Thoracic aorta endothelial cell (primary cell): ENCODE results near the gene BCL2L2. TPM values are rescaled to one million over a fixed set of nuclear protein-coding genes. Genes with fewer than 3 reads are reported as not detected.

Experiments used
- small RNA-seq: library from RNA; depleted of rRNA; stranded (forward); fragments of <200 nt; gene quantifications from one replicate; pipeline ENCODE3, GENCODE V24; 2012
- total RNA-seq: library from RNA; depleted of rRNA; stranded (reverse); fragments of >200 nt; gene quantifications from 2 replicates; pipeline ENCODE4 v1.2.3, GENCODE V29; 2012

The BCL2L2 gene
- total RNA-seq, result 18.5 and 22.2 TPM in 2 replicates

GRCh38 chr14:23306412-23307145, at the start of gene BCL2L2:
TSS of gene BCL2L2 (plus strand) at chr14:23306833. CDS start at chr14:23307768, 935 bp downstream.

DNA sequence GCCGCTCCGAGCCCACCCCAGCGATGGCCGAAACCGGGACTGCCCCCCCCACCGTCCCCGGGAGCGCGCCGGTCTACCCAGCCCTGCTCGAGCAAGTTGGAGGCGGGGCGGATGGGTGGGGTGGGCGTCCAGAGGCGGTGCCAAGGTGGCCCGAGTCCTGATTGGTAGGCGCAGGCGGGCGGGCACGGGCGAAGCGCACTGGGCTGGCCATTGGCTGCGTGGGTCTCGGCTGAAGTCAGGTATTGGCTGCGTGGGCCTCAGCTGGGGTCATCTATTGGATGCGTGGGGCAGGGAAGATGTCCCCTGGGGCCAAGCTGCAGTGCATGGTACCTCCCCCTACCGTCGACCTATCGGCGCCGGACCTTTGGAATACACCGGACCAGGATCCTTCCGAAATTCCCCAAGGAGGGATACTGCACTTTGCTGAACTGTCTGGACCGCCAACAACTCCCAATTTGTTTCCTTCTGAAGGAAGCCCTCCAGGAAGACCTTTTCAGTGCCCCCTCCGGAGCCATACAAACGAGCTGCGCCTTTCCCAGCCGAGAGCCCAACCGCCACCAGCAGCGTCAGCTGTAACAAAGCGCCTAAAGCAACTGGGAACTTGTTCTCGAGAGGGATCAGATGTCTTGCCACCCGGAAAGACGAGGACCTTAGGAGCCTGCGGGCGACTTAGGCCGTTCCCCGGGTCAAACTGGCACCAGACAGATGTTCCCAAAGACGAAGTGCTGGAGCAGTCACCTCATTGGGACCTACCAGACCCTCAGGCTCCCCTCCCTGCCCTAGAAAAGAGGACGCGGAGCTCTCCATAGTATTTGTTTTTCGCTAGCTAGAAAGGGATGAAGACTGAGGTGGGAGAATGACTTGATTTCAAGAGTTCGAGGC, 20.4 kb upstream of the BCL2L2 start, which contains the start of gene HOMEZ:
Gene HOMEZ (minus strand): TSS at position 113 of the 882 bp plus-strand sequence. CDS start 180 bp downstream, outside the sequence.

GRCh38 chr14:23302290-23303225, 4.1 kb upstream of the BCL2L2 start, which contains the start of gene PPP1R3E:
TSS of gene PPP1R3E (minus strand) at chr14:23302859. CDS start at chr14:23302576, 283 bp downstream.

DNA sequence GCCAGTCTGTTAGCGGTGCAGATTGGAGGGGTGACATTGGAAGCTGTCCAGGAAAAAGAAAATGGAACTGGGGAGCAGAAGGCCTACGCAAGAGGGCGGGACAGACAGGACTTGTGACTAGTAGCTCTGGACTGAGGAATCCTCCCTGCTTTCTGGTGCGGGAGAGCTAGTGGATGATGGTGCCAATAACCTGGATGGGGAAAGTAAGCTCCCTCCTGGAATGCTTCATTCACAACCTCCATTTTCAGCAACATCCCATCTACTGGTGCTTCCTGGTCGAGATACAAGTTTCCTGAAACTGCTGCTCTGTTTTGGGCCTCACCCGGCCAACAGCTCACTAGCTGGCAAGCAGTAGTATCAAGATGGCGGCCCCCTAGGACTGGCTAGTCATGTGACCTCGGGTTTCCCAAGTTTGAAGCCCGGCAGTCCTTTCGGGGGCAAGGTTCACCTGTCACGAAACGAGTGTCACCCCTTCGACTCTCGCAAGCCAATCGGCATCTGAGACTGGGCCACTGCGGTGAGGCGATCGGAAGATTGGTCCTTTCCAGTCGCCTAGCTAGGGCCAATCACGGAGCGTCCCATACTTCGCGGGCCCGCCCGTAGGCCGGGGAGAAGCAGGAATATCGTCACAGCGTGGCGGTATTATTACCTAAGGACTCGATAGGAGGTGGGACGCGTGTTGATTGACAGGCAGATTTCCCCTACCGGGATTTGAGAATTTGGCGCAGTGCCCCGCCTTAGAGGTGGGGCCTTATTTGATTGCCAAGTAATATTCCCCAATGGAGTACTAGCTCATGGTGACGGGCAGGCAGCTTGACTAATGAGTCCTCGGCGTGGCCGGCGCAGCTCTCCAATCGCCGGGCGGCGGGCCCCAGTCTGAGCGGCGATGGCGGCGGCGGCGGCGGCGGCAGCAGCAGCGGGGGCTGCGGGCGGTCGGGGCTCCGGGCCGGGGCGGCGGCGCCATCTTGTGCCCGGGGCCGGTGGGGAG, 14.2 kb downstream of the BCL2L2 start, which contains the start of gene PABPN1:
Gene PABPN1 (plus strand): TSS at position 874 of the 988 bp plus-strand sequence. CDS start 13 bp downstream, at position 887.

GRCh38 chr14:23352506-23353432, 46.1 kb downstream of the BCL2L2 start, which contains the start of gene SLC22A17:
TSS of gene SLC22A17 (minus strand) at chr14:23352887.

Small RNA genes lying within 50 kb of the gene (small RNA-seq; reads per million reads assigned to genes)
- not detected for gene RNU6-1046P

Other genes with a start within 250 kb of the BCL2L2 start
- 8.9 and 9.8 TPM in 2 replicates for gene CDH24, start 249.3 kb upstream of the BCL2L2 start, total RNA-seq
- gene ACIN1, start 211.7 kb upstream of the BCL2L2 start, total RNA-seq, result 126 and 134 TPM in 2 replicates
- gene C14orf119, start 211.3 kb upstream of the BCL2L2 start, total RNA-seq, result 41.9 and 45.7 TPM in 2 replicates
- gene CIROP, start 201.8 kb upstream of the BCL2L2 start, total RNA-seq, result not detected in 2 replicates
- gene CEBPE, start 187.6 kb upstream of the BCL2L2 start, total RNA-seq, result not detected in 2 replicates
- 1.1 and 2.4 TPM in 2 replicates for gene SLC7A8, start 123.2 kb upstream of the BCL2L2 start, total RNA-seq
- gene RNF212B, start 68.9 kb upstream of the BCL2L2 start, total RNA-seq, result not detected in 2 replicates
- gene HOMEZ, start 20.7 kb upstream of the BCL2L2 start, total RNA-seq, result 5.9 and 9.8 TPM in 2 replicates
- 3.7 and 4.7 TPM in 2 replicates for gene PPP1R3E, start 4.0 kb upstream of the BCL2L2 start, total RNA-seq
- 71.1 and 81.7 TPM in 2 replicates for gene PABPN1, start 14.6 kb downstream of the BCL2L2 start, total RNA-seq
- gene SLC22A17, start 46.1 kb downstream of the BCL2L2 start, total RNA-seq, result 0.86 and 1.1 TPM in 2 replicates
- not detected in 2 replicates for gene EFS, start 58.3 kb downstream of the BCL2L2 start, total RNA-seq
- not detected in 2 replicates for gene IL25, start 66.0 kb downstream of the BCL2L2 start, total RNA-seq
- not detected in 2 replicates for gene CMTM5, start 70.2 kb downstream of the BCL2L2 start, total RNA-seq
- gene MYH6, start 101.4 kb downstream of the BCL2L2 start, total RNA-seq, result not detected in 2 replicates
- gene MYH7, start 128.8 kb downstream of the BCL2L2 start, total RNA-seq, result not detected in 2 replicates
- gene NGDN, start 162.9 kb downstream of the BCL2L2 start, total RNA-seq, result 41.6 and 48.2 TPM in 2 replicates
- 0.40 and 0.86 TPM in 2 replicates for gene ZFHX2, start 244.9 kb downstream of the BCL2L2 start, total RNA-seq
- 14.1 and 18.9 TPM in 2 replicates for gene THTPA, start 249.4 kb downstream of the BCL2L2 start, total RNA-seq